GM12878 (cell line): ENCODE measurements around the gene FER1L5. TPM values are rescaled to one million over a fixed set of nuclear protein-coding genes. Genes with fewer than 3 reads are reported as not detected.

Source experiments
- ATAC-seq: fragments of 200-7000 bp; cut with Tn5 transposase; 3 replicates; pipeline ENCODE4 v1.9.1; 2020; ENCODE audit warnings: mild to moderate bottlenecking, moderate library complexity
- BruUV-seq: library from RNA; stranded (reverse); fragments of 400-500 nt; replicated peaks from 2 replicates; lab custom pipeline; 2021; lab: Mats Ljungman, UMichigan
- CTCF ChIA-PET: fragments of 300-600 bp; sonication (Branson Sonifier 250); formaldehyde crosslinking; extraction: SDS; loops from one replicate; lab custom pipeline; 2021; ENCODE audit warnings: inconsistent platforms; lab: Yijun Ruan, JAX
- POLR2A ChIA-PET: fragments of 350-600 bp; formaldehyde crosslinking; extraction: SDS; loops from one replicate; lab custom pipeline; 2021; ENCODE audit warnings: inconsistent platforms; lab: Charles Lee
- RAD21 ChIA-PET: fragments of 300-600 bp; sonication (Branson Sonifier 250); formaldehyde crosslinking; loops from one replicate; lab custom pipeline; 2023; ENCODE audit warnings: antibody characterized with exemption; ENCODE audit not compliant: unreplicated experiment; lab: Charles Lee
- SMC1A ChIA-PET: fragments of 300-600 bp; sonication (Branson Sonifier 250); formaldehyde crosslinking; loops from one replicate; lab custom pipeline; 2023; ENCODE audit not compliant: unreplicated experiment, uncharacterized antibody; lab: Charles Lee
- DNase-seq: peaks from one replicate; pipeline ENCODE4 v3.0.0-alpha.2; 2011; ENCODE audit warnings: low read depth, low spot score
- FAIRE-seq: peaks from 3 replicates; lab custom pipeline; 2011; peaks lifted over from hg19 to GRCh38; lab: Jason Lieb, UNC
- H2AFZ ChIP-seq: 2 replicates; pipeline ENCODE4 v1.6.0; 2011; ENCODE audit warnings: low read depth, low read length, control low read depth; ENCODE audit not compliant: control insufficient read depth
- H3K27ac ChIP-seq: 2 replicates; pipeline ENCODE4 v1.5.1; 2011; ENCODE audit warnings: control low read depth; ENCODE audit not compliant: control insufficient read depth, insufficient read depth
- H3K27me3 ChIP-seq, 2 experiments: replicated peaks in 1 of 2; 2 replicates each; pipeline versions ENCODE4 v1.6.0 to v1.6.1; 2011; ENCODE audit warnings: low read length in 1 of 2; ENCODE audit not compliant: control insufficient read depth in 2 of 2, insufficient read depth in 2 of 2
- H3K36me3 ChIP-seq, 2 experiments: 2 replicates each; pipeline ENCODE4 v1.5.1; 2011; ENCODE audit warnings: low read length in 1 of 2; ENCODE audit not compliant: control insufficient read depth in 2 of 2, insufficient read depth in 2 of 2
- H3K4me1 ChIP-seq: 2 replicates; pipeline ENCODE4 v1.6.1; 2011; ENCODE audit warnings: mild to moderate bottlenecking, low read length, moderate library complexity, mixed read lengths; ENCODE audit not compliant: control insufficient read depth, insufficient read depth
- H3K4me2 ChIP-seq: 2 replicates; pipeline ENCODE4 v1.6.0; 2011; ENCODE audit warnings: control low read depth; ENCODE audit not compliant: control insufficient read depth, insufficient read depth
- H3K4me3 ChIP-seq: fragments of 200-600 bp; sonication (generic); 2 replicates; pipeline ENCODE4 v1.5.1; 2016
- H3K79me2 ChIP-seq: 2 replicates; pipeline ENCODE4 v1.6.0; 2011; ENCODE audit warnings: low read length; ENCODE audit not compliant: control insufficient read depth, insufficient read depth
- H3K9ac ChIP-seq: 2 replicates; pipeline ENCODE4 v1.8.0; 2011; ENCODE audit warnings: low read length, control low read depth, mixed read lengths; ENCODE audit not compliant: control insufficient read depth, insufficient read depth
- H3K9me3 ChIP-seq: replicated peaks from 3 replicates; pipeline ENCODE4 v1.5.1; 2011; ENCODE audit warnings: mild to moderate bottlenecking, low read length; ENCODE audit not compliant: control insufficient read depth, insufficient read depth
- H4K20me1 ChIP-seq: 2 replicates; pipeline ENCODE4 v1.6.0; 2011; ENCODE audit not compliant: control insufficient read depth, insufficient read depth
- E4F1 ChIP-seq: fragments of 450-650 bp; IDR thresholded peaks from 2 replicates; pipeline ENCODE4 v1.6.1; 2018; ENCODE audit warnings: borderline replicate concordance, mild to moderate bottlenecking; ENCODE audit not compliant: partially characterized antibody
- EED ChIP-seq: sonication (generic); IDR thresholded peaks from 2 replicates; pipeline ENCODE4 v1.6.1; 2016; ENCODE audit warnings: antibody characterized with exemption, low read depth
- MTA2 ChIP-seq: fragments of 450-650 bp; IDR thresholded peaks from 2 replicates; pipeline ENCODE4 v1.6.1; 2016; ENCODE audit warnings: low read depth, mild to moderate bottlenecking, moderate library complexity
- NFYB ChIP-seq: IDR thresholded peaks from 2 replicates; pipeline ENCODE4 v1.6.1; 2011; ENCODE audit warnings: low read depth, mild to moderate bottlenecking, low read length, improper control_type of control experiment, moderate library complexity; ENCODE audit not compliant: insufficient read depth
- NR2C1 ChIP-seq: fragments of 450-650 bp; IDR thresholded peaks from 2 replicates; pipeline ENCODE4 v1.6.1; 2017; ENCODE audit warnings: antibody characterized with exemption, mild to moderate bottlenecking, moderate library complexity
- POLR2AphosphoS2 ChIP-seq: IDR thresholded peaks from 2 replicates; pipeline ENCODE4 v1.6.1; 2011; ENCODE audit warnings: low read depth, mild to moderate bottlenecking, low read length, improper control_type of control experiment, moderate library complexity
- RAD21 ChIP-seq: IDR thresholded peaks from 2 replicates; pipeline ENCODE4 v1.6.1; 2011; ENCODE audit warnings: mild to moderate bottlenecking, low read depth, low read length, moderate library complexity; ENCODE audit not compliant: insufficient read depth
- SIN3A ChIP-seq: IDR thresholded peaks from 2 replicates; pipeline ENCODE4 v1.6.1; 2012; ENCODE audit warnings: low read depth, low read length, improper control_type of control experiment
- SRF ChIP-seq, 2 experiments: IDR thresholded peaks; 2 replicates each; pipeline ENCODE4 v1.6.1; 2011; ENCODE audit warnings: low read depth in 2 of 2, low read length in 2 of 2, mild to moderate bottlenecking in 1 of 2, moderate library complexity in 1 of 2
- TBL1XR1 ChIP-seq: IDR thresholded peaks from 2 replicates; pipeline ENCODE4 v1.6.1; 2012; ENCODE audit warnings: low read depth, low read length, improper control_type of control experiment
- YY1 ChIP-seq: IDR thresholded peaks from 2 replicates; pipeline ENCODE4 v1.6.1; 2011; ENCODE audit warnings: low read depth, mild to moderate bottlenecking, low read length
- ZBTB11 ChIP-seq: fragments of 450-650 bp; formaldehyde crosslinking; IDR thresholded peaks from 2 replicates; pipeline ENCODE4 v1.5.0; 2022; ENCODE audit warnings: mild to moderate bottlenecking, missing genetic modification characterization
- ZNF687 ChIP-seq: fragments of 450-650 bp; IDR thresholded peaks from 2 replicates; pipeline ENCODE4 v1.6.1; 2017; ENCODE audit warnings: mild to moderate bottlenecking, moderate library complexity
- WGBS: methylation state at CpG from one replicate; pipeline ENCODE4 v1.1.6; 2016; ENCODE audit warnings: low lambda C conversion rate; ENCODE audit not compliant: insufficient replicate concordance, insufficient coverage; ENCODE audit errors: missing lambda C conversion rate; 5-methylcytosine and 5-hydroxymethylcytosine counted together
- in situ Hi-C: fragments of 300-500 bp; cut with MboI; formaldehyde crosslinking; loops from 9 replicates; pipeline ENCODE4 v1.14.3; 2018; ENCODE audit warnings: mixed read lengths
- intact Hi-C: fragments of 100-400 bp; cut with micrococcal nuclease; formaldehyde crosslinking; loops from one replicate; pipeline ENCODE4 v1.14.2; 2022; ENCODE audit not compliant: unreplicated experiment
- polyA plus RNA-seq, 11 experiments: library from polyadenylated mRNA; depleted of rRNA in 4 of 11; unstranded in 6 of 11; stranded (reverse) in 5 of 11; fragments of >200 nt; fragmentation: Nextera tagmentation in 4 of 11; fragmentation: Illumina TruSeq in 1 of 11; extraction: Ambion mirVana in 4 of 11; extraction: Trizol in 1 of 11; gene quantifications; 1 replicate in 1 of 11; 2 replicates in 10 of 11; pipeline versions ENCODE4 v1.2.1 to v1.2.3, GENCODE V29; 2011 to 2016; ENCODE audit warnings: inconsistent platforms in 2 of 11, missing spikeins in 2 of 11, low read depth in 1 of 11
- total RNA-seq, 4 experiments: library from RNA; depleted of rRNA in 3 of 4; stranded (reverse); fragments of >200 nt in 3 of 4; fragmentation: Illumina TruSeq in 1 of 4; extraction: Trizol in 1 of 4; gene quantifications; 2 replicates each; pipeline versions ENCODE4 v1.2.1 to v1.2.3, GENCODE V29; 2013 to 2021

FER1L5 gene
- total and polyA plus RNA-seq, 10 of the 15 experiments (the other 5 are each of a cell fraction or from before 2014, with no cell fraction given) = not detected

GRCh38 chr2:96655526-96655925, 13.0 kb downstream of the FER1L5 start:
- no peaks in the 10 kb centered on the region for H3K27me3 ChIP-seq
- H3K9me3 ChIP-seq = no peaks in the 10 kb centered on the region
- H3K27ac ChIP-seq = no peak overlapping the region
- ChIA-PET CTCF (no interaction called here), POLR2A (no interaction called here), RAD21 (no interaction called here), SMC1A (no interaction called here)
- intact Hi-C loops = no loop called here
- H3K4me3 ChIP-seq = no peak overlapping the region
- H3K79me2 ChIP-seq = no peaks in the 10 kb centered on the region
- H3K36me3 ChIP-seq = no peaks in the 10 kb centered on the region
- H2AFZ ChIP-seq = no peak overlapping the region
- no peak overlapping the region for H3K9ac ChIP-seq
- WGBS = 62% methylated on average over 6 of the region's 6 CpGs
- no peak for DNase-seq
- ATAC-seq = no peak
- FAIRE-seq = no peak
- H4K20me1 ChIP-seq = no peaks in the 10 kb centered on the region
- no peaks in the 10 kb centered on the region for H3K4me1 ChIP-seq
- no TSS peak for BruUV-seq
- in situ Hi-C loops = no loop called here
- H3K4me2 ChIP-seq = no peak overlapping the region
- TF ChIP-seq MTA2 (no peak), SRF (IDR thresholded peaks at IDR 0.05; ENCODE audit: low read depth in 2 of 2, low read length in 2 of 2) (no peak), NR2C1 (no peak), RAD21 (no peak), TBL1XR1 (no peak), ZNF687 (no peak), POLR2AphosphoS2 (no peak), EED (no peak), NFYB (no peak), YY1 (no peak), E4F1 (no peak), SIN3A (no peak), ZBTB11 (CRISPR knock-in tag) (no peak)
